ENCODE data around the gene C21orf58.
A peak's percentile ranks its signal among the peaks of the same experiment; 100 is the strongest.

The C21orf58 gene

DNA sequence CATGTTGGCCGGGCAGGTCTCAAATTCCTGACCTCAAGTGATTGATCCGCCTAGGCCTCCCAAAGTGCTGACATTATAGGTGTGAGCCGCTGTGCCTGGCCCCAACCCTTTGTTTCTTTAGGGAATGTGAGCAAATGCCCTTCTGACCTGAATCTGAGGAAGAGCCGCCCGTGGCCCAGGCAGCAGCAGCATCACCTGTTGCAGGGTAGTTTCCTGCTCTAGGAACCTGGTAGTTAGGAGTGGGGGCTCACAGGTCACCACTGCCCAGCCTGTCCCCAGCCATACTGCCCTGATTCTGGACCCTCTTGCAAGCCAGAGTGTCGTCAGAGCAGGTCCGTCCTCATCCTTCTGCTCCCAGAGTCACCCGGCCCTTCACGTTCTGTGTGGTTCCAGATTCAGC lies 24.5 kb downstream of the C21orf58 start:
- TF ChIP-seq, protein P1, sequence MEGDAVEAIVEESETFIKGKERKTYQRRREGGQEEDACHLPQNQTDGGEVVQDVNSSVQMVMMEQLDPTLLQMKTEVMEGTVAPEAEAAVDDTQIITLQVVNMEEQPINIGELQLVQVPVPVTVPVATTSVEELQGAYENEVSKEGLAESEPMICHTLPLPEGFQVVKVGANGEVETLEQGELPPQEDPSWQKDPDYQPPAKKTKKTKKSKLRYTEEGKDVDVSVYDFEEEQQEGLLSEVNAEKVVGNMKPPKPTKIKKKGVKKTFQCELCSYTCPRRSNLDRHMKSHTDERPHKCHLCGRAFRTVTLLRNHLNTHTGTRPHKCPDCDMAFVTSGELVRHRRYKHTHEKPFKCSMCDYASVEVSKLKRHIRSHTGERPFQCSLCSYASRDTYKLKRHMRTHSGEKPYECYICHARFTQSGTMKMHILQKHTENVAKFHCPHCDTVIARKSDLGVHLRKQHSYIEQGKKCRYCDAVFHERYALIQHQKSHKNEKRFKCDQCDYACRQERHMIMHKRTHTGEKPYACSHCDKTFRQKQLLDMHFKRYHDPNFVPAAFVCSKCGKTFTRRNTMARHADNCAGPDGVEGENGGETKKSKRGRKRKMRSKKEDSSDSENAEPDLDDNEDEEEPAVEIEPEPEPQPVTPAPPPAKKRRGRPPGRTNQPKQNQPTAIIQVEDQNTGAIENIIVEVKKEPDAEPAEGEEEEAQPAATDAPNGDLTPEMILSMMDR (IDR thresholded peaks at IDR 0.05; ENCODE audit: low read length) = no peak
- no peak for TF ChIP-seq EZH2 (IDR thresholded peaks at IDR 0.05; ENCODE audit: borderline replicate concordance, low read length)
- no peak overlapping the region for H3K4me2 ChIP-seq (ENCODE audit: low read length)
- H4K20me1 ChIP-seq (ENCODE audit: insufficient read depth, low read length) = no peaks in the 10 kb centered on the region
- no peaks in the 10 kb centered on the region for H3K79me2 ChIP-seq (ENCODE audit: insufficient read depth, low read length)
- peaks cover 11% of the 10 kb centered on the region for H3K4me1 ChIP-seq (ENCODE audit: insufficient read depth, low read length, severe bottlenecking)
- H3F3A ChIP-seq (ENCODE audit: insufficient read depth, low read length) = no peaks in the 10 kb centered on the region
- H2AFZ ChIP-seq (ENCODE audit: low read length) = no peak overlapping the region
- H3K27me3 ChIP-seq (ENCODE audit: insufficient read depth, low read length) = no peaks in the 10 kb centered on the region
- no peak overlapping the region for H3K4me3 ChIP-seq (ENCODE audit: low read depth, low read length, poor library complexity, severe bottlenecking)
- no peaks in the 10 kb centered on the region for H3K9me3 ChIP-seq (ENCODE audit: low read length)
- no peak overlapping the region for H3K27ac ChIP-seq (ENCODE audit: low read depth, low read length, poor library complexity, severe bottlenecking)
- no peaks in the 10 kb centered on the region for H3K9me2 ChIP-seq (ENCODE audit: low read depth, low read length)
- peaks cover 43% of the 10 kb centered on the region for H3K36me3 ChIP-seq (ENCODE audit: insufficient read depth, low read length)
- no peak overlapping the region for H3K9ac ChIP-seq (ENCODE audit: low read length)

DNA sequence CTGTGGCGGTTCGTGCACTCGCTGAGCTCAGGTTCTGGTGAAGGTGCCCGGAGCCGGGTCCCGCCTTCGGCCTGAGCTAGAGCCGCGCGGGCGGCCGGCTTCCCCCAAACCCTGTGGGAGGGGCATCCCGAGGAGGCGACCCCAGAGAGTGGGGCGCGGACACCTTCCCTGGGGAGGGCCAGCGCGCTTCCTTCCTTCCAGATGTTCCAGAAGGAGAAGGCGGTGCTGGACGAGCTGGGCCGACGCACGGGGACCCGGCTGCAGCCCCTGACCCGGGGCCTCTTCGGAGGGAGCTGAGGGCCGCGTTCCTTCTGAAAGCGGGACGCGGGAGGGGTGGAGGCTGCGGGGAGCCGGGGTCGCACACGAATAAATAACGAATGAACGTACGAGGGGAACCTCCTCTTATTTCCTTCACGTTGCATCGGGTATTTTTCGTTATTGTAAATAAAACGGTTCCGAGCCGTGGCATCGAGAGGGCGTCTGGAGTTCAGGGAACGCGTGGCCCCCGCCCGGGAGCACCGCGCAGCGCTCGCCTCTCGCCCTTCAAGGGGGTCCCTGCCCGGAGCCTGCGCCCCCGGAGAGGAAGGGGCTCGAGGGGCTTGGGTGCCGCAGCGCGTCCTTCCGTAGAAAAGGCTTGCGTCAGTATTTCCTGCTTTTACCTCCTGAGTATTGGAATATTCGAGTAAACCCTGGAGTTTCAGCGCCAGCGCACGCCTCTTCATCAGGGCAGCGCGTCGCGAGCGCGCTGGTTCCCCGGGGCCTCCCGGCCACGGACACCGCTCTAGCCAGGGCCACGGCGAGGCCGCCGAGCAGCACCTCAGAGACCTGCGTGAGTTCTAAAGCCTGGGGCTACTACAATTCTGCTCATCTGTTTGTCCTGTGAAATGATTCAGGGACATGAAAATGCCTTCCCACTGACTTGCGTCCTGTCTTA lies 26.1 kb downstream of the C21orf58 start:
- Histone ChIP-seq H3F3A (ENCODE audit: insufficient read depth, low read length) (no peaks in the 10 kb centered on the region), H3K27ac (ENCODE audit: low read depth, low read length, poor library complexity, severe bottlenecking) (no peak overlapping the region), H3K4me3 (ENCODE audit: low read depth, low read length, poor library complexity, severe bottlenecking) (no peak overlapping the region), H3K9me2 (ENCODE audit: low read depth, low read length) (no peaks in the 10 kb centered on the region), H3K9me3 (ENCODE audit: low read length) (no peaks in the 10 kb centered on the region), H3K36me3 (ENCODE audit: insufficient read depth, low read length) (peaks cover 38% of the 10 kb centered on the region), H4K20me1 (ENCODE audit: insufficient read depth, low read length) (no peaks in the 10 kb centered on the region), H3K9ac (ENCODE audit: low read length) (no peak overlapping the region), H3K27me3 (ENCODE audit: insufficient read depth, low read length) (no peaks in the 10 kb centered on the region), H3K4me2 (ENCODE audit: low read length) (no peak overlapping the region), H3K79me2 (ENCODE audit: insufficient read depth, low read length) (no peaks in the 10 kb centered on the region), H2AFZ (ENCODE audit: low read length) (no peak overlapping the region), H3K4me1 (ENCODE audit: insufficient read depth, low read length, severe bottlenecking) (peaks cover 11% of the 10 kb centered on the region)
- TF ChIP-seq, protein P1 (IDR thresholded peaks at IDR 0.05; ENCODE audit: low read length) = no peak
- no peak for TF ChIP-seq EZH2 (IDR thresholded peaks at IDR 0.05; ENCODE audit: borderline replicate concordance, low read length)

DNA sequence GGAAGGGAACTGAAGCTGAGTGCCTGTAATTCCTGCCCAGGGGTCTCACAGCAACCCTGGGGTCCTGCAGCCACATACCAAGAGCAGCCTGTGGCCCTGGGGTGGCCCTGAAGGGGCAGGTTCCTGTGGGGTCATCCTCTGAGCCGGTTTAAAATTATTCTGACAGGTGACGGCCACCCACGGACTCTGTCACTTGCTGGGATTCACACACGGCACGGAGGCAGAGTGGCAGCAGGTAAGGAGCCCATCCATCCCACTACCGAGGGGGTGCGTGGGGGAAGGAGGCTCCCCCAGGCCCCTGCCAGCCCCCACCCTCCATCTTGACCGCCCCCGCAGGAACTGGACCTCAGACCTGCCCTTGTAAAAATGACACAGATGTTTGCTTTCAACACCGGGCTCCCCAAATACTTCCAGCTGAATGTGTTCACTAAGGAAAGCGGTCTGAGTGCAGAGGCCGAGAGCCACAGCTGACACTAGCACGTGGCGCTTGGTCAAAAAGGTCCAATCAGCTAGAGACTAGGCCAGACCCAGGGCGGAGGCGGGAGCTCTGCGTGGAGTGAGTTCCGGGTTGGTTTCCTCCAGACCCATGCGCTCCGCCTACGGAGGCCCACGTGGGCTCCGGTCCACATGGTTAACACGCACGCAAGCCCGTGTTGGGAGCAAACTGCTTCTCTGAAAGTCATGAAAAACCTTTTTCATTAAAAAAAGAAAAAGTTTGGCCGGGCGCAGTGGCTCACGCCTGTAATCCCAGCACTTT lies 27.5 kb downstream of the C21orf58 start:
- no peak overlapping the region for H3K4me3 ChIP-seq (ENCODE audit: low read depth, low read length, poor library complexity, severe bottlenecking)
- H3K27me3 ChIP-seq (ENCODE audit: insufficient read depth, low read length) = no peaks in the 10 kb centered on the region
- peak overlapping the region; percentile 18; the same call in 1 of the 2 replicates for H3K4me2 ChIP-seq (ENCODE audit: low read length)
- TF ChIP-seq EZH2 (IDR thresholded peaks at IDR 0.05; ENCODE audit: borderline replicate concordance, low read length) = no peak
- TF ChIP-seq, protein P1 (IDR thresholded peaks at IDR 0.05; ENCODE audit: low read length) = no peak
- H3K9ac ChIP-seq (ENCODE audit: low read length) = peak overlapping the region; percentile 29; the same call in 1 of the 2 replicates
- peaks cover 37% of the 10 kb centered on the region for H3K36me3 ChIP-seq (ENCODE audit: insufficient read depth, low read length)
- peaks cover 11% of the 10 kb centered on the region for H3K4me1 ChIP-seq (ENCODE audit: insufficient read depth, low read length, severe bottlenecking)
- no peaks in the 10 kb centered on the region for H3F3A ChIP-seq (ENCODE audit: insufficient read depth, low read length)
- no peak overlapping the region for H2AFZ ChIP-seq (ENCODE audit: low read length)
- no peak overlapping the region for H3K27ac ChIP-seq (ENCODE audit: low read depth, low read length, poor library complexity, severe bottlenecking)
- no peaks in the 10 kb centered on the region for H3K79me2 ChIP-seq (ENCODE audit: insufficient read depth, low read length)
- H3K9me3 ChIP-seq (ENCODE audit: low read length) = no peaks in the 10 kb centered on the region
- H3K9me2 ChIP-seq (ENCODE audit: low read depth, low read length) = no peaks in the 10 kb centered on the region
- no peaks in the 10 kb centered on the region for H4K20me1 ChIP-seq (ENCODE audit: insufficient read depth, low read length)

Measured in OCI-LY1 (cell line).